ENCODE measurements around the gene EYA2. TPM values are rescaled to one million over a fixed set of nuclear protein-coding genes. Genes with fewer than 3 reads are reported as not detected.

EYA2 gene
- total RNA-seq, 3 donors from 2014 or later (not counting 1 experiment from before 2014, with no cell fraction given) = 0.30 TPM; not detected in 2

- Mint-ChIP-seq H3K4me3 (no peak overlapping the region), H3K27me3 (ENCODE audit: low read depth in 2 of 2) (peaks cover 47 to 72% of the 10 kb centered on the region in 2 donors), H3K4me1 (no peaks in the 10 kb centered on the region), H3K9me3 (no peaks in the 10 kb centered on the region), H3K36me3 (no peaks in the 10 kb centered on the region), H3K27ac (no peak overlapping the region)
- no peak overlapping the region for H3K27ac ChIP-seq (ENCODE audit: low read length)
- no peak for TF ChIP-seq CTCF (IDR thresholded peaks at IDR 0.05)
- no peaks in the 10 kb centered on the region for H3K9me3 ChIP-seq (ENCODE audit: control insufficient read depth, insufficient read depth, low read length)
- 70% methylated on average over 3 of the region's 3 CpGs for WGBS (ENCODE audit: insufficient coverage)
- intact Hi-C loops (cut with micrococcal nuclease) = no loop called here
- H3K27me3 ChIP-seq (ENCODE audit: control insufficient read depth, insufficient read depth, low read length) = peaks cover 15% of the 10 kb centered on the region
- ATAC-seq = no peak
- H3K4me3 ChIP-seq (ENCODE audit: low read length) = no peak overlapping the region
- no peaks in the 10 kb centered on the region for H3K36me3 ChIP-seq (ENCODE audit: control insufficient read depth, insufficient read depth, low read length)
- DNase-seq = no peak
- H3K4me1 ChIP-seq (ENCODE audit: control insufficient read depth, insufficient read depth, low read length) = no peaks in the 10 kb centered on the region
Observed at GRCh38 chr20:46893051-46893450, 1.6 kb upstream of the EYA2 start.

GRCh38 chr20:46893877-46894578 is 615 bp upstream of the EYA2 start:
- no peaks in the 10 kb centered on the region for H3K4me1 Mint-ChIP-seq
- DNase-seq (no peak), ATAC-seq (no peak)
- H3K4me3 Mint-ChIP-seq = no peak overlapping the region
- H3K27ac ChIP-seq (ENCODE audit: low read length) = no peak overlapping the region
- H3K4me3 ChIP-seq (ENCODE audit: low read length) = no peak overlapping the region
- H3K36me3 ChIP-seq (ENCODE audit: control insufficient read depth, insufficient read depth, low read length) = no peaks in the 10 kb centered on the region
- WGBS (ENCODE audit: insufficient coverage) = 27% methylated on average over 11 of the region's 11 CpGs
- peaks cover 15% of the 10 kb centered on the region for H3K27me3 ChIP-seq (ENCODE audit: control insufficient read depth, insufficient read depth, low read length)
- H3K4me1 ChIP-seq (ENCODE audit: control insufficient read depth, insufficient read depth, low read length) = no peaks in the 10 kb centered on the region
- intact Hi-C loops (cut with micrococcal nuclease) = no loop called here
- peaks cover 51 to 82% of the 10 kb centered on the region in 2 donors for H3K27me3 Mint-ChIP-seq (ENCODE audit: low read depth in 2 of 2)
- no peaks in the 10 kb centered on the region for H3K36me3 Mint-ChIP-seq
- no peaks in the 10 kb centered on the region for H3K9me3 ChIP-seq (ENCODE audit: control insufficient read depth, insufficient read depth, low read length)
- H3K9me3 Mint-ChIP-seq = no peaks in the 10 kb centered on the region
- H3K27ac Mint-ChIP-seq = no peak overlapping the region
- TF ChIP-seq CTCF (IDR thresholded peaks at IDR 0.05) = no peak

DNA sequence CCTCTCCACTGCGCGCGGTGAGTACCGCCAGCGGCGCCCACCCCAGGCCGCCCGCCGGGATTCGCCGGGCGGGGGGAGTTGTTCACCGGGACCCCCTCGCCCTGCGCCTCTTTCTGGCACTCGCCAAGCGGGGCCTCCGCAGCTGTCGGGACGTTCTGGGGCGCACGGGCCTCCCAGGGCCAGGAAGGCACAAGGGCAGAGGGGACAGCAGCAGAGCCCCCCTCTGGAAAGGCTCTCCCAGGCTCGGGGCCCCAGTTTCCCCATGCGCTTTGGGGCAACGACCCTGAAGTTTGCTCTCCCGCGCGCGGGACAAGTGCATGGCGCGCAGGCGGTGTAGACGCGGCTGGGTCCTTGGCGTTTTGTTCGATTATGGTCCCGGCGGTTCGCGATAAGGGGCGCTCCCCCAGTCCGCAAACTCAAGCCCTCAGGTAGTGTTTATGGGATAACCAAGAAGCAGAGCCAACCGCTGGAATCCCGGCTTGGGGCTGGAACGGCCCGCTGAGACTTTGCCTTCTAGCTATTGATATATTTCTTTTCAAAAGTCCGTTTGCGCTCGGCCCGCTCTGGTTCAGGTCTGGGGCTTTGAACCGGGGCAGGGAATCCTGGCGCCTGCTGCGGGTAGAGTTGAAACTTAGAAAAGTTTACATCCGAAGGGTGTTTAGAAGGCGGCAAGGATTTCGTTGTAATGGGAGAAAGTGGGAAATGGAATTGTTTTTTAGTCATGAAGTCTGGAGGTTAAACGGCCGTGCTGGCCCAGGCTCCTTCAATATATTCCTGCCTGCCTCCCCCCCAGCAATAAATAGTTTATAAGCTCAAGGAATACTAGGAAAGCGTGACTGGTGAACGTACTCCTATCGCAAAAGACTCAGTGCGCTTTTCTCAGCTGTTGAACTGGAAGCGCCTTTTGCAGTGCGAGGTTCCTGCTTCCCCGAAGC is 595 bp downstream of the EYA2 start:
- DNase-seq (no peak), ATAC-seq (no peak)
- 3% methylated on average over 64 of the region's 65 CpGs for WGBS (ENCODE audit: insufficient coverage)
- H3K36me3 Mint-ChIP-seq = no peaks in the 10 kb centered on the region
- H3K4me1 Mint-ChIP-seq = no peaks in the 10 kb centered on the region
- intact Hi-C loops (cut with micrococcal nuclease) = no loop called here
- Histone ChIP-seq H3K27me3 (ENCODE audit: control insufficient read depth, insufficient read depth, low read length) (peaks cover 15% of the 10 kb centered on the region), H3K27ac (ENCODE audit: low read length) (no peak overlapping the region), H3K9me3 (ENCODE audit: control insufficient read depth, insufficient read depth, low read length) (no peaks in the 10 kb centered on the region), H3K4me3 (ENCODE audit: low read length) (no peak overlapping the region), H3K36me3 (ENCODE audit: control insufficient read depth, insufficient read depth, low read length) (no peaks in the 10 kb centered on the region), H3K4me1 (ENCODE audit: control insufficient read depth, insufficient read depth, low read length) (no peaks in the 10 kb centered on the region)
- TF ChIP-seq CTCF (IDR thresholded peaks at IDR 0.05) = no peak
- no peak overlapping the region for H3K27ac Mint-ChIP-seq
- no peaks in the 10 kb centered on the region for H3K9me3 Mint-ChIP-seq
- peaks cover 51 to 82% of the 10 kb centered on the region in 2 donors for H3K27me3 Mint-ChIP-seq (ENCODE audit: low read depth in 2 of 2)
- no peak overlapping the region for H3K4me3 Mint-ChIP-seq

Measured in natural killer cell (primary cell).